ENCODE data around the gene GTF2H3.

The GTF2H3 gene

DNA sequence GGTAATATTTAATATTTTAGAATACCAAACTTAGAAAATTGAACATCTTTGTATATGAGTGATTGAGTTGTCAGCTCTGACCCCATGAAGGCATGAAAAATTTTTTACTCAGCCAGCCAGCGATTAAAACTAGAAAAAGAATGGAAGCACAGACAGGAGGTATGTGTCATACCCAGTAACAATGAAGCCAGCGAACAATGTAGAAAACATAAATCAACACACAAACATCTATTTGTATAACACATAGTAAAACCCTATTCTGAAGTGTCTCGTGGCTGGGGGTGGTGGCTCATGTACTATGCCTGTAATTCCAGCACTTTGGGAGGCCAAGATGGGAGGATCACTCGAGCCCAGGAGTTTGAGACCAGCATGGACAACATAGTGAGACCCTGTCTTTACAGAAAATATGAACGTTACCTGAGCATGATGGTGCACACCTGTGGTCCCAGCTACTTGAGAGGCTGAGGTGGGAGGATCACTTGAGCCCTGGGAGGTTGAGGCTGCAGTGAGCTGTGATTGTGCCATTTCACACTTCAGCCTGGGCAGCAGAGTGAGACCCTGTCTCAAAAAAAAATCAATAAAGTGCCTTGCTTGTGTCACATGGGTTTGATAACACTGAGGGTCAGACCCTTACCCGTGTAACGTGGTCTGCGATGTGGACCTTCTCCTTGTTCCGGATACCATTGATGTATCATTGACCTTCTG, 43.1 kb downstream of the GTF2H3 start:
- no peak overlapping the region for H3K4me3 ChIP-seq (ENCODE audit: low read depth, low read length)
- DNase-seq (ENCODE audit: low read depth) = no peak
- TF ChIP-seq, protein P1, sequence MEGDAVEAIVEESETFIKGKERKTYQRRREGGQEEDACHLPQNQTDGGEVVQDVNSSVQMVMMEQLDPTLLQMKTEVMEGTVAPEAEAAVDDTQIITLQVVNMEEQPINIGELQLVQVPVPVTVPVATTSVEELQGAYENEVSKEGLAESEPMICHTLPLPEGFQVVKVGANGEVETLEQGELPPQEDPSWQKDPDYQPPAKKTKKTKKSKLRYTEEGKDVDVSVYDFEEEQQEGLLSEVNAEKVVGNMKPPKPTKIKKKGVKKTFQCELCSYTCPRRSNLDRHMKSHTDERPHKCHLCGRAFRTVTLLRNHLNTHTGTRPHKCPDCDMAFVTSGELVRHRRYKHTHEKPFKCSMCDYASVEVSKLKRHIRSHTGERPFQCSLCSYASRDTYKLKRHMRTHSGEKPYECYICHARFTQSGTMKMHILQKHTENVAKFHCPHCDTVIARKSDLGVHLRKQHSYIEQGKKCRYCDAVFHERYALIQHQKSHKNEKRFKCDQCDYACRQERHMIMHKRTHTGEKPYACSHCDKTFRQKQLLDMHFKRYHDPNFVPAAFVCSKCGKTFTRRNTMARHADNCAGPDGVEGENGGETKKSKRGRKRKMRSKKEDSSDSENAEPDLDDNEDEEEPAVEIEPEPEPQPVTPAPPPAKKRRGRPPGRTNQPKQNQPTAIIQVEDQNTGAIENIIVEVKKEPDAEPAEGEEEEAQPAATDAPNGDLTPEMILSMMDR (IDR thresholded peaks at IDR 0.05; ENCODE audit: control insufficient read depth, extremely low read depth, insufficient read depth) = no peak

DNA sequence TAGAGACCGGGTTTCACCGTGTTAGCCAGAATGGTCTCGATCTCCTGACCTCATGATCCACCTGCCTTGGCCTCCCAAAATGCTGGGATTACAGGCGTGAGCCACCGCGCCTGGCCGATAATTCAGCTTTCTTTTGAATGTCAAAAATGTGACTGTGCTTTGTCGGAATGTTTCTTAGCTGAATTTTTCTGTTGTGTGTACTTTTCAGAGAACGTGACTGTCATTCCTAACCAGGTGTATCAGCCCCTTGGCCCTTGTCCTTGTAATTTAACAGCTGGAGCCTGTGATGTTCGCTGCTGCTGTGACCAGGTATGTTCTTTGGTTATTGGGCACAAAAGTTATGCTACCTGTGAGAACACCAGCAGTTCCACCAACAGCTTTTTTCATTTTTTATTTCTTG, 45.4 kb downstream of the GTF2H3 start:
- DNase-seq (ENCODE audit: low read depth) = no peak
- H3K4me3 ChIP-seq (ENCODE audit: low read depth, low read length) = no peak overlapping the region
- TF ChIP-seq, protein P1 (IDR thresholded peaks at IDR 0.05; ENCODE audit: control insufficient read depth, extremely low read depth, insufficient read depth) = no peak

DNA sequence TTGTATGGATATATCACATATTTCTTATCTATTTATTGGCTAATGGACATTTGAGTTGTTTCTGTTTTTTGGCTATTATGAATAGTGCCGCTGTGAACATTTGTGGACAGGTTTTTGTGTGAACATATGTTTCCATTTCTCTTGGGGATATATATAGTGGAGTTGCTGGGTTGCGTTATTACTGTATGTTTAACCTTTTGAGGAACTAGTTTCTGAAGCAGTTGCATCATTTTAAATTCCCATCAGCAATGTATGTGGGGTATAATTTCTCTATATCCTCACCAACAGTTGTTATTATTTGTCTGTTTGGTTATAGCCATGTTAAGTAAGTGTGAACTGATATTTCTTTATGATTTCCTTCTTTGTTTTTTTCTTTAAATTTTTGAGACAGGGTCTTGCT, 48.0 kb downstream of the GTF2H3 start:
- DNase-seq (ENCODE audit: low read depth) = no peak
- TF ChIP-seq, protein P1 (IDR thresholded peaks at IDR 0.05; ENCODE audit: control insufficient read depth, extremely low read depth, insufficient read depth) = no peak

DNA sequence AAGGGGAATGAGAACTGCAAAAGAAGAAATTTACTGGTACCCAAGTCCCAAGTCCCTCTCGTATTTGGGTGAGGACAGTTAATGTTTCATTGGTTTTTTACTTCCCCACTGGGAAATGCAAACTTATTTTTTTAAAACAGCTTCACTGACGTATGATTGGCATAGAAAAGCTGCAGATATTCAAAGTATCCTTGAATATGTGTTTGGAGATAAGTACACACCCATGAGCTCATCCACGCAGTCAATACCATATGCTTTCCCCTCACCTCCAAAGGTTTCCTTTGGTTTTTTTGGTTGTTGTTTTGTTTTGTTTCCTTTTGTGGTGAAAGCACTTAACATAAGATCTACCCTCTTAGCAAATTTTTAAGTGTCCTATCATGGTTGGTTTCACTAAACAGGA, 50.3 kb downstream of the GTF2H3 start:
- no peak overlapping the region for H3K4me3 ChIP-seq (ENCODE audit: low read depth, low read length)
- DNase-seq (ENCODE audit: low read depth) = no peak
- TF ChIP-seq, protein P1 (IDR thresholded peaks at IDR 0.05; ENCODE audit: control insufficient read depth, extremely low read depth, insufficient read depth) = no peak

More for the DNA sequence above, 48.0 kb downstream of the GTF2H3 start:
- no peak overlapping the region for H3K4me3 ChIP-seq (ENCODE audit: low read depth, low read length)

DNA sequence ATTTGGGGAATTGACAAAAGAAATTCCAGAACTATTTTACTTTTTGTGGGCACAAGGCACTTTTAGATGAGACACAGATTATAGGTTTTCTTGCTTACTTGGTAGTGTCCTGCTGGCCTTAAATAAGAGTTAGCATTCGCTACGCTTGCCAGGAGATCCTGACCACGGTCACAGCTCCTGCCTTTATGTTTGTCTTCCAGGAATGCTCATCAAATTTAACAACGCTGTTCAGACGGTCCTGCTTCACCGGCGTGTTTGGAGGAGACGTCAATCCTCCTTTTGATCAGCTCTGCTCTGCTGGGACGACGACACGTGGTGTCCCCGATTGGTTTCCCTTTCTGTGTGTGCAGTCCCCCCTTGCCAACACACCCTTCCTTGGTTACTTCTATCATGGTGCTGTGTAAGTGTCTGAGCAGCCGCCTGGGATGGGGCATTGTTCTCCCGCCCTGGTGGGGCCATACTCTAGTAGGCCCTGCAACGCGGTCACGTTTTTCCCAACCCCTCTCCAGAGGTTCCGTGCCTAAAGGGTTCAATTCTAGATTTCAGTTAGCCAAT, 53.1 kb downstream of the GTF2H3 start:
- TF ChIP-seq, protein P1 (IDR thresholded peaks at IDR 0.05; ENCODE audit: control insufficient read depth, extremely low read depth, insufficient read depth) = no peak
- no peak overlapping the region for H3K4me3 ChIP-seq (ENCODE audit: low read depth, low read length)
- peak; percentile 66 for DNase-seq (ENCODE audit: low read depth)

DNA sequence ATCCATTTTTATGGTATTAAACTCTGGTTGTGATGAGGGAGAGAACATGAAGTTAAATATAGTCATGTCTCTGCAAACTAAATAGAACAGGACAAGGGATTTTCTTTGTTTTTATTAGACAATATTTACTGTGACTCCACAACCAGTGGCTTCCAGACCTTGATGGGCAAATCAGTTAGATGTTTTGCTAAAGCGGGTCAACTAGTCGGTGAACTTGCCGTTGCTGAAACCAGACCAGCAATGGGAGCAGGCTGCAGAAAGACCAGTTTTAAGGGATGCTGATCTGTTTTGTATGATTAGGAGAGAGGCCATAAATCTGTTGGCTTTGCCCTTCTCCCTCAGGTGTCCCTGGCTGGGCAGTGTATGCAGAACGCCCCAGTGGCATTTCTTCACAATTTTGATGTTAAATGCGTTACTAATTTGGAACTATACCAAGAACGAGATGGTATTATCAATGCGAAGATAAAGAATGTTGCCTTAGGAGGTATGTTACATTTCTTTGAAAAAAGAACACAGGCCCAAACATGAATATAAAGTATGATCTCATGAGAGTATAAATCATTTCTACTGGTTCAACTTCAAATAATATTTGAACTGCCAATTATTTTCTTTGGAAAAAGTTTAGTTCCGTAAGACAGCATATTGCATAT, 56.7 kb downstream of the GTF2H3 start:
- no peak overlapping the region for H3K4me3 ChIP-seq (ENCODE audit: low read depth, low read length)
- peak; percentile 94 for DNase-seq (ENCODE audit: low read depth)
- TF ChIP-seq, protein P1 (IDR thresholded peaks at IDR 0.05; ENCODE audit: control insufficient read depth, extremely low read depth, insufficient read depth) = no peak

All from LNCaP clone FGC (cell line).